Coronary artery (tissue), 2 donors: ENCODE measurements around the gene RAB3GAP2.

Experiments used
- DNase-seq: peaks from one replicate; pipeline ENCODE4 v3.0.0-alpha.2; 2017; ENCODE audit warnings: low spot score
- H3K27ac ChIP-seq, 2 donors: fragments of 200-600 bp; sonication (generic); one replicate each; pipeline ENCODE4 v1.5.1; 2016 to 2019
- H3K4me3 ChIP-seq: fragments of 200-600 bp; sonication (generic); 2 replicates; pipeline ENCODE4 v1.5.1; 2016; ENCODE audit warnings: mild to moderate bottlenecking, moderate library complexity
- CTCF ChIP-seq: fragments of 200-600 bp; sonication (generic); IDR thresholded peaks from one replicate; pipeline ENCODE4 v1.5.1; 2019; ENCODE audit warnings: antibody characterized with exemption

Gene RAB3GAP2

DNA sequence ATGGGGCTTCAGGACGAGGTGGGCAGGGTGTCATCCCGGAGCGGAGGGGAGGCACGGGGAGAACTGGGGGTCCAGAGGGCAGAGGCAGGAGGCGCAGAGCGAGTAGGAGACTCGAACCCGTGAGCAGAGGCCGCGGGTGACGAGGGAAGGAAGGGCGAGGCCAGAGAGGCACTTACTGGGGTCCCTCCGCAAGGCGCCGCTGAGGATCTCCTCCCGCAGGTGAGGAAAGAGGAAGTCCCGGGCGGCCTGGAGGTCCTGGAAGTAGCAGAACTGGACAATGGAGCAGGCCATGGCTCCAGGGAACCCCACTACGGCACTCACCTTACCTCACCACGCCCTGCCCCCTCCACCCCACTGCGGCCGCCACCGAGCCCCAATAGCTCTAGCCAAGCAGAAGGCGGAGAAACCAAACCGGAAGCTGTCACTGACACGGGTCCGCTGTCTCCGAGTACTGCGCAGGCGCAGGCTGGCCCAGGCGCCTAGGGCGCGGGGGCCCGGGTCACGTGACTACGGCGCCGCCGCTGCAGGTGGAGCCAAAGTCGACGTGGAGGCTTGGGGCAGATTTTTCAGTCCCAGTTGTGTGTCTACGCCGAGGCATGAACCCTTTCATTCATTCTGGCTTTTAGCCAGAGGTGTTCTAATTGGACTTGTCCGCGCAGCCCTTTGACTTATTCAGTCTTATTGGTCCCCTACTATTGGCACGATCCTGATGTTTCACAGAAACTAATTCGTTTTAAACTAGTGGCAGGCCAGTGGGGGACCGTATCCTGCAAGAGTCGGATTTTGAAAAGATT is at the start of gene RAB3GAP2:
Gene RAB3GAP2 (minus strand): TSS at position 407 of the 794 bp plus-strand sequence. CDS start 116 bp downstream, at position 291.
- H3K4me3 ChIP-seq, result peak within 1 kb of the TSS; percentile 96
- H3K27ac ChIP-seq, result peak within 1 kb of the TSS; percentile 87 to 91
- peak; percentile 95 for DNase-seq
- TF ChIP-seq CTCF, result no peak

GRCh38 chr1:220321758-220322157 is 49.5 kb upstream of the RAB3GAP2 start:
- no peak for DNase-seq
- TF ChIP-seq CTCF, result no peak
- no peak overlapping the region for H3K4me3 ChIP-seq
- no peak overlapping the region for H3K27ac ChIP-seq

DNA sequence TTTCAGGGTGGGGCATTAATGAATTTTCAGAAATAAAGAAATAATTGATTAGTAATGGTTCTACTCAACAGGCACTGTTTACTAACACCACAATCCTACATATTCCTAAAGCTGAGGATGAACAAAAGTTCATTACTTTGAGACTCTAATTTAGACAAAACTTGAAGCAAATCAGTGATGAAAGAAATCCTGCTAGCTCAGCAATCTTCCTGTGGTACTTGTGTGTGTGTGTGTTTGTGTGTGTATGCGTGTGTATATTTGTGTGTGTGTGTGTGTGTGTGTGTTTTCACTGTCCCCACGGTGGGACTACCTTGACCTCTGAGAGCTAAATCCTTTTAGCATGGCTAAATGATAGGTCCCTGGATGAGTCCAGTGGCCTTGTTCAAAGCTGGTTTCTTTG is 48.5 kb upstream of the RAB3GAP2 start:
- Histone ChIP-seq H3K4me3 (no peak overlapping the region), H3K27ac (no peak overlapping the region)
- DNase-seq, result no peak
- no peak for TF ChIP-seq CTCF

- no peak for TF ChIP-seq CTCF
- no peak for DNase-seq
- no peak overlapping the region for H3K4me3 ChIP-seq
- H3K27ac ChIP-seq, result no peak overlapping the region
These were observed 46.4 kb upstream of the RAB3GAP2 start for GRCh38 chr1:220318673-220319072.

DNA sequence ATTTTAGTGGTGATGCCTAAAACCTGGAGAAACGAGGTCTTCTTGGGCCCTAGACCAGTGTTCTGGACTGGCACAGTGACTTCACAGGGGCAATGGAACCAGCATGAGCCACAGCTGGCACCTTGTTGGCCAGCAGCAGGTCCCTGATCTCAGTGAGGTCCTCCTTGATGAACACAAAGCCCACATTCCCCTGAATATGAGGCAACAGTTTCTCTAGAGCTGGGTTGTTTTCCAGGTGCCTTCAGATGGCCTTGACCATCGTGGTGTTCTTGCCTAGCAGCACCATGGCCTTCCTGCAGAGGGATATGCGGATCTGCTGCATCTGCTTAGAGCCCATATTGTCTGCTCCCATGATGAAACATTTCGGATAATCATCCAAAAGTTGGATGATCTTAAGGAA is 44.9 kb upstream of the RAB3GAP2 start:
- H3K27ac ChIP-seq, result no peak overlapping the region
- TF ChIP-seq CTCF, result no peak
- DNase-seq, result no peak
- H3K4me3 ChIP-seq, result no peak overlapping the region

GRCh38 chr1:220316305-220316704 is 44.1 kb upstream of the RAB3GAP2 start:
- Histone ChIP-seq H3K27ac (no peak overlapping the region), H3K4me3 (no peak overlapping the region)
- DNase-seq, result no peak
- TF ChIP-seq CTCF, result no peak
